HG03097 (cell line): ENCODE results near the gene RTN4.
"Not testable (repeated sequence)": the region's sequence is repeated elsewhere in the genome, so short reads cannot be mapped to it uniquely, and the experiment has no call there.

ENCODE experiments used
- ATAC-seq: cut with Tn5 transposase; IDR thresholded peaks from one replicate; pipeline ENCODE4 v1.9.1; 2021; ENCODE audit not compliant: unreplicated experiment, low FRiP score

The RTN4 gene

GRCh38 chr2:55011831-55012671 lies 38.2 kb downstream of the RTN4 start:
- ATAC-seq: no peak

GRCh38 chr2:55010915-55011314 lies 39.3 kb downstream of the RTN4 start:
- no peak for ATAC-seq

DNA sequence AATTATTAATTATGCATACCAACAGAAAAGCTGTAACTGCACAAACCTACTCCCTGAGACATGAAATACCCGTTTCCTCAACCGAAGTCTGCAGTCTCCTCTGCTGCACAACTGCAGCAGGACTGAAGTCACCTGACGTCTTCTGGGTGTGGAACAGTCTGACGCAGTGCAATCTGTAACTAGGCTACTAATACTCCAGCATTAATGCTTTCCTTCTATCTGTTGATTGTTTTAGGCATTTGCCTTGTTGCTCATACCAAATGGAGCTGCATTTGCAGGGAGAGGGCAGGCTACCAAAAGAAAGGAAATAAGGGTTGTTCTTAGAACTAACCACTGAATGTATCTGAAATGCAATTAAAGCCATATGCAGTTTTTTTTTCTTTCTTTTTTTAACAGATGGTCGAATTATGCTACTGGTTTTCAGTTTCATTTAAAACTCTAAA lies 40.1 kb downstream of the RTN4 start:
- ATAC-seq: peak; percentile 78

GRCh38 chr2:55009277-55010060 lies 40.8 kb downstream of the RTN4 start:
- peak; percentile 6 for ATAC-seq

GRCh38 chr2:55006306-55006705 lies 43.9 kb downstream of the RTN4 start:
- no peak for ATAC-seq

- no peak for ATAC-seq
Measured at GRCh38 chr2:55003706-55004639, 46.3 kb downstream of the RTN4 start.

DNA sequence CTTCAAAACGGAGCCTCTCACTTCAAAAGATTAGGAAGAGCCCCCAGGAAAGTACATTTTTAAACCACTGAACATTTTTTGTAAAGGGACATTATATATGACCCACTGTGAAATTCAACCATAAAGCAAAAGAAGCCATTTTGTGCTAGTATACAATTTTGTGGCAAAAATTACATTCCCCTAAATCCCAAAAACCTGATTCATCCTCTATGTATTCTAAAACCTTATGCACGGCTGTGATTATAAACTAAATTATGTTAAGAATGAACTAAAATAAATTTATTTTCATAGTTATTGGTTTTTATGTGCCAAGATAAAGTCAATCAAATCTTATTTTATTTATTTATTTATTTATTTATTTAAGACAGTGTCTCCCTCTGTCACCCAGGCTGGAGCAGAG lies 48.5 kb downstream of the RTN4 start:
- ATAC-seq: no peak

DNA sequence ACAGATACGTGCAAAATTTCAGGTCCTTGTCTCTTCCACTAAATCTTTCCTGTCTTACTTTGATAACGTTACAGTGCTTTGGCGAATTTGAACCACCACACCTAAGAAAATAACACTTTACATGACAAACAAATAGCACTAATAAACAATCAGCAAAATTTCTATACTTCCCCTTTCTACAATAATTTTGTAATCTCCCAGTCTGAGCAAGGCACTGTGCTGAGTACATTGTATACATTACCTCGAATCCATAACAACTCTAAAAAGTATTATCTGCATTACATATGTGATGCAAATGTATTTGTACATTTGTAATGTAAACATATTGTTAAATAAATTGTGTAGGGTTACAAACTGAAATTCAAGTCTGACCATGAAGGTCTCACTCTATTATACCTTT lies 49.9 kb downstream of the RTN4 start:
- ATAC-seq: no peak

DNA sequence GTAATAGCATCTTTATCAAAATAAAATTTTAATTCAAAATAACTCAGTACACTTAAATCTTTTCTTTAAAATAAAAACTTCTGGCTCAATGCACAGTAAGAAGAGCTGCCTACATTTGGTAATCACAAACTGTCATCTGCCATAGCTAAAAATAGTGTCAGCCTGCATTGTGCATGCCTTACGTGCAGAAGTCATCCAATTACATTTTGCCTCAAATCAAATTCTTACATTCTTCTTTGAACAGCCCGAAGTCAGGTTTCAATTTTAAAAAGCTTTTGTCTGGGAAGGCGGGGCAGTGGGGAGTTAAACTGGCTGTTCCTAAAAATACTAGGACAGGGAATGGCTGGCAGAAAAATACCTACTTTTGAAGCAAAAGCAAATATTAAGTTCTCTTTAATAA lies 51.1 kb downstream of the RTN4 start:
- ATAC-seq: no peak

DNA sequence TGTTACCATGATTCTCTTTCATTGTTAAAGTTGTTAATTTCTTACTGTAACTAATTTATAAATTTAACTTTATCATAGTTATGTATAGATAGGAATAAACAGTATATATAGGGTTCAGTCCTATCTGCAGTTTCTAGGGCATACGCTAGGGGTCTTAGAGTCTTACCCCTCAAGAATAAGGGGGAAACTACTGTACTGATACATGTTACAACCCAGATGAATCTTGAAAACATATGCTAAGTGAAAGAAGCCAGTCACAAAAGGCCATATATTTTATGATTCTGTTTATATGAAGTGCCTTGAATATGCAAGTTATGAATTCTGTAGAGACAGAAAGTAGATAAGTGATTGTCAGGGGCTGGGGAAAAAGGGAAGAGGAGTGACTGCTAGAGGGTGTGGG lies 52.4 kb downstream of the RTN4 start:
- no peak for ATAC-seq

- no peak for ATAC-seq
Measured at GRCh38 chr2:54995553-54995952, 54.7 kb downstream of the RTN4 start.

- not testable (repeated sequence) for ATAC-seq
Measured at GRCh38 chr2:54990694-54991093, 59.6 kb downstream of the RTN4 start.

- ATAC-seq: no peak
Measured at GRCh38 chr2:54988612-54989011, 61.6 kb downstream of the RTN4 start.

- ATAC-seq: no peak
Measured at GRCh38 chr2:54986264-54986663, 64.0 kb downstream of the RTN4 start.

DNA sequence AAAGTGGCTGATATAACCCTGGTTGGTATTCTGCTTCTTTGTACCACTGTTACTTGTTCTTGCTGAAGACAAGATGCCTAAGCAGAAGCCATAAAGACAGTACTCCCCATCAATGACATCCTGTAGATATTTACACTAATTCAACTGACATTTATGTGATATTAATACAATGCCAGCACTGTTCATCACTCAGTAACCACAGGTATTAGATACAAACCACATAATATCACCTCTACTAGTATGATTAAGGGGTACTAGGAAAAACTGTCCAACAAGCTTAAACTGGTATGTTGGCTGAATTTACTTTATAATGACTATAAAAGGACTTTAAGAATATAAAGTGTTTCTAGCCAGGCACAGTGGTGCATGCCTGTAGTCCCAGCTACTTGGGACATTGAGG lies 65.8 kb downstream of the RTN4 start:
- ATAC-seq: no peak

DNA sequence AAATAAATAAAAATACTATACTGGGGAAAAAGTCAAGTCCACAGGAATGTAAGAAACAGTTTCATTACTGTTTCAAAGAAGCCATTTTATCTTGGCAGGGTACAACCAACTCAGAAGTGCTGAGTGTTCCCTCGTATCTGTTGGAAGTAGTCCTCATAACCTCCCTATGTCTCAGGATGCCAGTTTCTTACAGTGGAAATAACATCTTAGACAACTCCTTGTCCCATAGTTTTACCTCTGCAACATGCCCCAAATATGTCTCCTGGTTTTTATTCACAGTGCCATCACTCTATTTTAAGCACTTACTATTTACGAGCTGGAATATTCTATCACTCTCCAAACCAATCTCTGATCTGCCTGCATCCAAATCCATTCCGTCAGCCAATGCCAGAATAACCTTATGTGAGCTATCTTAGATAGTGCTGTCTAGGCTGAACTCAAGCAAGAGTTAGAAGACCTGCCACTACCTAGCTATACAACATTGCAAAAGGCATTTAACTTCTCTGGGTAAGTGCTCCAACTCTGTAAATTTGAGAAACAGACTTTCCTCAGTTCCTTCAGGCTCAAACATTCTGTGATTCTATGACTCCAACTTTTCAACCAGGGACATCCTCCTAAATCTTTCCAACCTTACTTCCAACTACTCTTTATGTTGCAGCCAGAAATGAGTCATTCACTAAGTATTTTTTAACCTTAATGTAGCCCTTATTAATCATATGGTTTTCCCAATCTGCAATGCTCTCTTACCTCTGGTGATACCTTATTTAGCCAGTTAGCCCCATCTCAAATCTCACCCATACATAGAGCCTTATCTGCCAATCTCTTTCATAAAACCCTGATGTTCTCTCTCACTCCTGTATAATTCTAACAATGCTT lies 66.7 kb downstream of the RTN4 start:
- no peak for ATAC-seq

DNA sequence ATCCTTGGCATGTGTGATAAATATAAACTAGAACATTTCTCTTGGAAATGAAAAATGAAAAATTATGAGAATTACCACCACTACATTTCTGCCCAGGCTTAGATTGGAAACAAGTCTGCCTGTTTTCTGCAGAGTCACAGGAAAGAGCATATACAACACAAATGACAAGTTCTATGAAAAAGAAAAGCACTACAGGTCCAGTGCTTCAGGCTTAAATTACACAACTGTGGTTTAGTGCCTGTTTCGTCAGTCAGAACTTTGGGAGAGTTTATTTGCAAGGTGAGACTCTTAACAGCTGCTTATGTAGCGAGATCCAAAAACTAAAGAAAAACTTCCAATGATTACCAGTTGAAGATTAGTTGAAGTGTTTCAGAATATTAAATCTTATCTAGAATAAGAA lies 68.9 kb downstream of the RTN4 start:
- no peak for ATAC-seq

DNA sequence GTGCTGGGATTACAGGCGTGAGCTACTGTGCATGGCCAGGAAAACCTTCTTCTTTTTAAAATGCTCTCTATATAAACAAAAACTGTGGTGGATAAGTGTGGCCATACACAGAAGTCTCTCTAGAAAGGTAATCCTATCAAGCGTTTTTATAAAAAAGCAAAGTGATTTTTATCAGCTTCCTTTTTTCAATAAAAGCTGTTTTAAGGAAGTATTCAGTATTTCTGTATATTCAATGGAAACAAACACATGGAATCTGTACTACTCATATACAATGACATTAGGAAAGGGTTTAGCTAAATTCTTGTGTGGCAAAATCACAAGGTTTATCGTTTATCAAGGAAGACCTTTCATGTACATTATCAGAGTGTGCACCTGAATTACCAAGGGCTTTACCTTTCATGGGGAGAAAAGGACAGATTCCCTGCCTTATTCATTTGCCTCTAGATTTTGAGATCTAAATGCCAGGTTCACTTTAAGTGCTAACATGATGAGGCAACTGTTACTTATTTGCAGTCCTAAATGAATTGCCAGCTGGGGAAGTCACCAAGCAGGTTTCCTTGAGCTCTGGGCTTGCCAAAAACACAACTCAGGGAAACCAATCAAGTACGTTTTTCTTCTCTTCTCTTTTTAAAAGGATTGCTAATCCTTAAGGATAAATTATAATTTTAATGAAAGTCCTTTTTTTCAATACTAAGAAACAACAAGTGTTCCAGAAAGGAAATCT lies 70.8 kb downstream of the RTN4 start:
- ATAC-seq: no peak

DNA sequence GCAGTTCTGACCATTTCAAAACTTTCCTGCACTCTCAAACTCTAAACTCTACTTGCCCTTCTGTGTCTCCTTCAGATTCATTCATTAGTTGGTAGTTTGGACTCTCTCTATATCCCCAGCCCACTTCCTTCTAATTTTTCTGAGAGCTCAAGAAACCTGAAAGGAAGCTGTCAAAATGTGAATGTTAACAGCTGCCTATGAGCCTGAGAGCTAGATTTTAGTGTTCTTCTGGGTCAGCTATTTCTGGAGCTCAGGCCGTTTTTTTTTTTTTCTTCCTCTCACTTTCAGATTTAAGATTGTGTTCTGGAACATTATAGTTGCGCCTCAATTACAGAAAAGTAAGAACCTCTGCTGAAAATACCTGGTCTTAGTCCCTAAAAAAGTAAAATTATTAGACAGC lies 73.1 kb downstream of the RTN4 start:
- ATAC-seq: peak; percentile 72
